Gastrocnemius medialis (tissue), 4 donors: Measurements from ENCODE around the gene CDH4.

Experiments used
- CTCF ChIP-seq, 5 experiments: fragments of 450-650 bp in 3 of 5; fragments of 200-600 bp in 2 of 5; sonication (generic) in 2 of 5; IDR thresholded peaks in 4 of 5; conservative IDR thresholded peaks in 1 of 5; 1 replicate in 4 of 5; 2 replicates in 1 of 5; pipeline ENCODE4 v1.5.1; 2016 to 2019; ENCODE audit warnings: antibody characterized with exemption in 5 of 5, mild to moderate bottlenecking in 3 of 5, moderate library complexity in 3 of 5
- POLR2A ChIP-seq, 2 donors: fragments of 450-650 bp; IDR thresholded peaks; one replicate each; pipeline ENCODE4 v1.6.1; 2017; ENCODE audit warnings: antibody characterized with exemption in 2 of 2, mild to moderate bottlenecking in 2 of 2, moderate library complexity in 2 of 2

- TF ChIP-seq CTCF (IDR thresholded peaks at IDR 0.05 in 4 of 5, conservative IDR thresholded peaks at IDR 0.05 in 1 of 5) (no peak), POLR2A (IDR thresholded peaks at IDR 0.05) (no peak)
Observed at GRCh38 chr20:61786230-61786629, 534.2 kb downstream of the CDH4 start.
